Adrenal gland (tissue), 12 donors: ENCODE data around the gene NAA38. TPM values are rescaled to one million over a fixed set of nuclear protein-coding genes. Genes with fewer than 3 reads are reported as not detected.

Source experiments
- DNase-seq, 7 donors: peaks; one replicate each; pipeline ENCODE4 v3.0.0-alpha.2; 2019 to 2020
- H3K27ac ChIP-seq, 5 donors: fragments of 200-600 bp; sonication (generic) in 4 of 5; 1 replicate in 3 of 5; 2 replicates in 2 of 5; pipeline versions ENCODE4 v1.5.1 to v1.8.0; 2016 to 2020; ENCODE audit warnings: mild to moderate bottlenecking in 1 of 5
- H3K27me3 ChIP-seq: fragments of 200-600 bp; 2 replicates; pipeline ENCODE4 v1.8.0; 2021
- H3K36me3 ChIP-seq, 2 donors: fragments of 200-600 bp; replicated peaks in 1 of 2; 1 replicate in 1 of 2; 2 replicates in 1 of 2; pipeline versions ENCODE4 v1.5.1 to v1.8.0; 2018 to 2022
- H3K4me1 ChIP-seq, 2 donors: fragments of 200-600 bp; replicated peaks in 1 of 2; 1 replicate in 1 of 2; 2 replicates in 1 of 2; pipeline versions ENCODE4 v1.5.1 to v1.8.0; 2018 to 2021
- H3K4me3 ChIP-seq, 4 donors: fragments of 200-600 bp; sonication (generic) in 3 of 4; one replicate each; pipeline ENCODE4 v1.5.1; 2016 to 2018
- H3K9me3 ChIP-seq, 3 donors: fragments of 200-600 bp; sonication (generic) in 1 of 3; replicated peaks in 1 of 3; 1 replicate in 2 of 3; 2 replicates in 1 of 3; pipeline versions ENCODE4 v1.5.1 to v1.8.0; 2016 to 2021
- CTCF ChIP-seq, 6 experiments: fragments of 450-650 bp in 4 of 6; fragments of 200-600 bp in 2 of 6; sonication (generic) in 1 of 6; IDR thresholded peaks; 1 replicate in 5 of 6; 2 replicates in 1 of 6; pipeline versions ENCODE4 v1.5.1 to v1.8.0; 2016 to 2021; ENCODE audit warnings: antibody characterized with exemption in 6 of 6, mild to moderate bottlenecking in 2 of 6, moderate library complexity in 1 of 6
- POLR2A ChIP-seq, 2 donors: fragments of 450-650 bp; IDR thresholded peaks; one replicate each; pipeline ENCODE4 v1.6.1; 2017; ENCODE audit warnings: antibody characterized with exemption in 2 of 2, mild to moderate bottlenecking in 2 of 2, moderate library complexity in 1 of 2
- WGBS, 4 donors: extraction: QIAGEN DNeasy Blood & Tissue Kit in 2 of 4; methylation state at CpG; one replicate each; pipeline versions ENCODE4 v1.1.5 to v1.1.7; 2013 to 2017; 5-methylcytosine and 5-hydroxymethylcytosine counted together
- intact Hi-C, 2 donors: fragments of 100-400 bp; cut with DNase I; formaldehyde crosslinking; loops; one replicate each; pipeline versions ENCODE4 v1.14.1 to v1.15.0; 2022 to 2023
- polyA plus RNA-seq, 3 donors: library from polyadenylated mRNA; stranded (reverse); fragments of 200-250 nt in 2 of 3; fragments of 350-450 nt in 1 of 3; fragmentation: Illumina TruSeq in 1 of 3; extraction: RNeasy Lipid Tissue Mini Kit (QIAGEN cat#74804) in 1 of 3; gene quantifications; one replicate each; pipeline ENCODE4 v1.2.3, GENCODE V29; 2013 to 2014
- total RNA-seq, 9 donors: library from RNA; depleted of rRNA in 4 of 9; stranded (reverse); fragments of >200 nt in 4 of 9; fragments of 120-200 nt in 1 of 9; fragmentation: NEBNext Ultra II Directional in 1 of 9; extraction: Animal tissue kit (Norgen Biotek cat#: 25700) in 1 of 9; gene quantifications; one replicate each; pipeline versions ENCODE4 v1.1.0 to v1.2.4, GENCODE V29; 2013 to 2023
- donor health status: healthy with polysubstance abuse.
- donor health status: Bipolar disorder and iron deficiency.
- donor health status: DM: yes; HTN: yes; CAD: no.
- donor health status: DM: no; HTN: no; CAD: no.
- donor health status: DM: no; HTN: no; CAD: no.
- donor health status: DM: yes; HTN: yes; CAD: no.

Gene NAA38
- total and polyA plus RNA-seq, 12 donors: 34.5 to 424 (median 128) TPM

DNA sequence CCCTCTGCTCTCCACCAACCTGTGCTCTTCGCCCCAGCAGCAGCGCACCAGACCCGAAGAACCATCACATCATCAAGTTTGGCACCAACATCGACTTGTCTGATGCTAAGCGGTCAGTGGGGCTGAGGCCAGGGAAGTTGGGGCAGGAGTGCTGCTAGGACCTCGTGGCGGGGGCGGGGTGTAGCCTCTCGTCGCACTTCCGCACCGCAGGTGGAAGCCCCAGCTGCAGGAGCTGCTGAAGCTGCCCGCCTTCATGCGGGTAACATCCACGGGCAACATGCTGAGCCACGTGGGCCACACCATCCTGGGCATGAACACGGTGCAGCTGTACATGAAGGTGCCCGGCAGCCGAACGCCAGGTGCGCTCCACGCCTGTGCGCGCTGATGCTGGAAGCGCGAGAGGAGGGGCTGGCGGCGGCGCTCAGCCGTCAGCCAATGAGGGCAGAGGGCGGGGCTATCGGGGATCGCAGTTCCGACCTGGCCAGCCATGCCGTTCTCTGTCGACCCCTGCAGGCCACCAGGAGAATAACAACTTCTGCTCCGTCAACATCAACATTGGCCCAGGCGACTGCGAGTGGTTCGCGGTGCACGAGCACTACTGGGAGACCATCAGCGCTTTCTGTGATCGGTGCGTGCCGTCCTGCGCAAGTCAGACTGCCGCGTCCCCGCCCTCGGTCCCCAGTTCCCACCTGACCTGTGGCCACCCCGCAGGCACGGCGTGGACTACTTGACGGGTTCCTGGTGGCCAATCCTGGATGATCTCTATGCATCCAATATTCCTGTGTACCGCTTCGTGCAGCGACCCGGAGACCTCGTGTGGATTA, 5.7 kb downstream of the NAA38 start:
- Histone ChIP-seq H3K27ac (peak overlapping the region in 1 of 5 donors; percentile 36), H3K9me3 (no peaks in the 10 kb centered on the region), H3K36me3 (peaks cover 0 to 66% of the 10 kb centered on the region in 2 donors), H3K27me3 (no peaks in the 10 kb centered on the region), H3K4me1 (peaks cover 19 to 38% of the 10 kb centered on the region in 2 donors), H3K4me3 (no peak overlapping the region)
- 15 to 35% (median 19%) methylated on average over 17 to 60 of the region's 60 CpGs for WGBS, 4 donors
- peak; percentile 97 to 99 (median 98) for TF ChIP-seq CTCF (IDR thresholded peaks at IDR 0.05)
- TF ChIP-seq POLR2A (IDR thresholded peaks at IDR 0.05): no peak
- intact Hi-C loops: loop anchor here in 1 of 2 donors (2.0 to 5.0 kb wide), 2 partner anchors 29 to 136 kb away; no protein-coding TSS in a partner anchor
- peak; percentile 87 to 94 (median 93) for DNase-seq

GRCh38 chr17:7850701-7851437, 6.5 kb downstream of the NAA38 start:
- peaks cover 13 to 30% of the 10 kb centered on the region in 2 donors for H3K4me1 ChIP-seq

DNA sequence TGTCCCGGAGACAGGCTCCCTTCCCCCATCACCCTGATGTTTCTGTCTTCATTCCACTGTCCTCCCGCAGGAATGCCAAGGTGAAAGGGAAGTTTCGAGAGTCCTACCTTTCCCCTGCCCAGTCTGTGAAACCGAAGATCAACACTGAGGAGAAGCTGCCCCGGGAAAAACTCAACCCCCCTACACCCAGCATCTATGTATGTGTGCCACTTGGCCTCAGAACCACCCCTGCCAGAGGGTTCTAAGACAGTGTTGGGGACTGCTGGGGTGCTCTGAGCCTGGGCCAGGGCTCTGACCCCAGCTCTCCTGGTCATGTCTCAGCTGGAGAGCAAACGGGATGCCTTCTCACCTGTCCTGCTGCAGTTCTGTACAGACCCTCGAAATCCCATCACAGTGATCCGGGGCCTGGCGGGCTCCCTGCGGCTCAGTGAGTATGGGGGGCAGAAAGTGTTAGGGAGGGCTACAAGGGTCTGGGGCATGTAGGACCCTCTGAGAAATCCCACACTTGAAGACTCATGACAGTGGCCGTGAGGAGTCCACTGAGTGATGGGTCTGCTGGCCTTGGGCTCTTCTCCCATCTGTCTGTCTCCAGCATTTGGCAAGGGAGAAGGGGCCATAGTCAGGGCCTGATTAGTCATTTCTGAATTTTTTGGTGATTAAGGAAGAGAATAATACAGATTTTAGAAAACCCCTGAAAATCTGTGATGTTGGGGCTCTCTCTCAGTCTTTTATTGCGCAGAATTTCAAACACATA, 7.4 kb downstream of the NAA38 start:
- peaks cover 0 to 77% of the 10 kb centered on the region in 2 donors for H3K36me3 ChIP-seq
- intact Hi-C loops: loop anchor here in 1 of 2 donors (5.0 kb wide), 1 partner anchor 137 kb away; no protein-coding TSS in a partner anchor
- H3K4me1 ChIP-seq: peaks cover 12 to 30% of the 10 kb centered on the region in 2 donors
- no peaks in the 10 kb centered on the region for H3K27me3 ChIP-seq
- WGBS, 4 donors: 58 to 69% (median 68%) methylated on average over 6 to 12 of the region's 12 CpGs
- TF ChIP-seq CTCF (IDR thresholded peaks at IDR 0.05) (no peak), POLR2A (IDR thresholded peaks at IDR 0.05) (no peak)
- H3K9me3 ChIP-seq: no peaks in the 10 kb centered on the region
- H3K27ac ChIP-seq: peak overlapping the region in 3 of 5 donors; percentile 5 to 45 (median 36)
- no peak overlapping the region for H3K4me3 ChIP-seq
- DNase-seq: peak in 6 of 7 donors; percentile 22 to 62 (median 46)

More at GRCh38 chr17:7850701-7851437, 6.5 kb downstream of the NAA38 start:
- intact Hi-C loops: loop anchor here in 1 of 2 donors (5.0 kb wide), 1 partner anchor 136 kb away; no protein-coding TSS in a partner anchor
- Histone ChIP-seq H3K9me3 (no peaks in the 10 kb centered on the region), H3K27ac (peak overlapping the region in 1 of 5 donors; percentile 5), H3K36me3 (peaks cover 0 to 73% of the 10 kb centered on the region in 2 donors), H3K4me3 (no peak overlapping the region), H3K27me3 (no peaks in the 10 kb centered on the region)
- WGBS, 4 donors: 85 to 87% (median 86%) methylated on average over 13 to 17 of the region's 17 CpGs
- peak in 5 of 7 donors; percentile 20 to 65 (median 34) for DNase-seq
- TF ChIP-seq CTCF (IDR thresholded peaks at IDR 0.05): no peak
- TF ChIP-seq POLR2A (IDR thresholded peaks at IDR 0.05): no peak
